ES-I3 (cell line): ENCODE measurements around the gene FRG2.
"Not testable (repeated sequence)": the region's sequence is repeated elsewhere in the genome, so short reads cannot be mapped to it uniquely, and the experiment has no call there.

Experiments used
- H3K36me3 ChIP-seq: 2 replicates; pipeline ENCODE4 v1.6.1; 2013; ENCODE audit warnings: mild to moderate bottlenecking, low read length, control low read depth, moderate library complexity; ENCODE audit not compliant: insufficient read depth
- H3K4me1 ChIP-seq: 2 replicates; pipeline ENCODE4 v1.6.1; 2013; ENCODE audit warnings: mild to moderate bottlenecking, control low read depth, low read length; ENCODE audit not compliant: insufficient read depth
- H3K9ac ChIP-seq: 2 replicates; pipeline ENCODE4 v1.6.1; 2013; ENCODE audit warnings: low read depth, mild to moderate bottlenecking, low read length, moderate library complexity
- H3K9me3 ChIP-seq: 2 replicates; pipeline ENCODE4 v1.6.1; 2013; ENCODE audit warnings: mild to moderate bottlenecking, low read length, moderate library complexity; ENCODE audit not compliant: control insufficient read depth, insufficient read depth

FRG2 gene

GRCh38 chr4:189980292-189980691 lies 46.8 kb downstream of the FRG2 start:
- not testable (repeated sequence) for H3K9ac ChIP-seq, H3K36me3 ChIP-seq, H3K9me3 ChIP-seq, H3K4me1 ChIP-seq

GRCh38 chr4:189979196-189980047 lies 47.6 kb downstream of the FRG2 start:
- Histone ChIP-seq H3K4me1 (no peaks in the 10 kb centered on the region), H3K9me3 (no peaks in the 10 kb centered on the region)

More at GRCh38 chr4:189979196-189980047, 47.6 kb downstream of the FRG2 start:
- Histone ChIP-seq H3K36me3 (no peaks in the 10 kb centered on the region), H3K9ac (no peak overlapping the region)
